GM12878 (cell line): ENCODE measurements around the gene RO60.
"Not testable (repeated sequence)": the region's sequence is repeated elsewhere in the genome, so short reads cannot be mapped to it uniquely, and the experiment has no call there.

Source experiments
- CEBPZ ChIP-seq: fragments of 150-350 bp; IDR thresholded peaks from 2 replicates; pipeline ENCODE4 v1.6.1; 2016; ENCODE audit warnings: low read depth, low read length
- CREB1 ChIP-seq: IDR thresholded peaks from 2 replicates; pipeline ENCODE4 v1.6.1; 2012; ENCODE audit warnings: low read depth, mild to moderate bottlenecking, inconsistent platforms
- E2F8 ChIP-seq: fragments of 450-650 bp; IDR thresholded peaks from 2 replicates; pipeline ENCODE4 v1.6.1; 2018; ENCODE audit warnings: mild to moderate bottlenecking, low read depth, moderate library complexity; ENCODE audit not compliant: partially characterized antibody
- EGR1 ChIP-seq, 2 experiments: IDR thresholded peaks; 1 replicate in 1 of 2; 2 replicates in 1 of 2; pipeline ENCODE4 v1.6.1; 2011 to 2012; ENCODE audit warnings: low read depth in 2 of 2, low read length in 2 of 2, borderline replicate concordance in 1 of 2, mild to moderate bottlenecking in 1 of 2, moderate library complexity in 1 of 2
- GABPA ChIP-seq: IDR thresholded peaks from 2 replicates; pipeline ENCODE4 v1.6.1; 2014; ENCODE audit warnings: antibody characterized with exemption, low read depth, mild to moderate bottlenecking, inconsistent platforms
- KAT2A ChIP-seq: conservative IDR thresholded peaks from 2 replicates; pipeline ENCODE4 v1.6.1; 2011; ENCODE audit warnings: low read depth, low read length; ENCODE audit not compliant: control insufficient read depth
- MXI1 ChIP-seq: fragments of 150-350 bp; IDR thresholded peaks from 2 replicates; pipeline ENCODE4 v1.6.1; 2011; ENCODE audit warnings: low read depth, mild to moderate bottlenecking, inconsistent platforms, low read length, improper control_type of control experiment
- POLR2A ChIP-seq: IDR thresholded peaks from 2 replicates; pipeline ENCODE4 v1.6.1; 2011; ENCODE audit warnings: low read depth, mild to moderate bottlenecking, low read length
- RFX5 ChIP-seq: IDR thresholded peaks from 2 replicates; pipeline ENCODE4 v1.6.1; 2011; ENCODE audit warnings: low read depth, low read length, improper control_type of control experiment
- TAF1 ChIP-seq: IDR thresholded peaks from 2 replicates; pipeline ENCODE4 v1.6.1; 2011; ENCODE audit warnings: mild to moderate bottlenecking, low read depth, low read length, borderline replicate concordance
- ZNF384 ChIP-seq: IDR thresholded peaks from 2 replicates; pipeline ENCODE4 v1.6.1; 2012; ENCODE audit warnings: low read depth, mild to moderate bottlenecking, low read length, improper control_type of control experiment, borderline replicate concordance
- TF ChIP-seq, protein P1 (sequence below), 3 experiments: IDR thresholded peaks in 2 of 3; conservative IDR thresholded peaks in 1 of 3; 2 replicates each; pipeline ENCODE4 v1.5.1; 2011; ENCODE audit warnings: low read depth in 3 of 3, low read length in 3 of 3, mild to moderate bottlenecking in 3 of 3, control low read depth in 2 of 3, moderate library complexity in 2 of 3, inconsistent platforms in 1 of 3, mixed read lengths in 1 of 3; ENCODE audit not compliant: control insufficient read depth in 2 of 3, insufficient read depth in 1 of 3; ENCODE audit errors: extremely low read depth in 1 of 3
- TF ChIP-seq, protein P2 (sequence below): fragments of 450-650 bp; IDR thresholded peaks from 2 replicates; pipeline ENCODE4 v1.6.1; 2016; ENCODE audit warnings: mild to moderate bottlenecking
- TF ChIP-seq, protein P3 (sequence below): IDR thresholded peaks from 2 replicates; pipeline ENCODE4 v1.6.1; 2012; ENCODE audit warnings: mild to moderate bottlenecking, low read depth, low read length

GRCh38 chr1:193032643-193033427, 26.6 kb upstream of the RO60 start:
- TF ChIP-seq, protein P1, sequence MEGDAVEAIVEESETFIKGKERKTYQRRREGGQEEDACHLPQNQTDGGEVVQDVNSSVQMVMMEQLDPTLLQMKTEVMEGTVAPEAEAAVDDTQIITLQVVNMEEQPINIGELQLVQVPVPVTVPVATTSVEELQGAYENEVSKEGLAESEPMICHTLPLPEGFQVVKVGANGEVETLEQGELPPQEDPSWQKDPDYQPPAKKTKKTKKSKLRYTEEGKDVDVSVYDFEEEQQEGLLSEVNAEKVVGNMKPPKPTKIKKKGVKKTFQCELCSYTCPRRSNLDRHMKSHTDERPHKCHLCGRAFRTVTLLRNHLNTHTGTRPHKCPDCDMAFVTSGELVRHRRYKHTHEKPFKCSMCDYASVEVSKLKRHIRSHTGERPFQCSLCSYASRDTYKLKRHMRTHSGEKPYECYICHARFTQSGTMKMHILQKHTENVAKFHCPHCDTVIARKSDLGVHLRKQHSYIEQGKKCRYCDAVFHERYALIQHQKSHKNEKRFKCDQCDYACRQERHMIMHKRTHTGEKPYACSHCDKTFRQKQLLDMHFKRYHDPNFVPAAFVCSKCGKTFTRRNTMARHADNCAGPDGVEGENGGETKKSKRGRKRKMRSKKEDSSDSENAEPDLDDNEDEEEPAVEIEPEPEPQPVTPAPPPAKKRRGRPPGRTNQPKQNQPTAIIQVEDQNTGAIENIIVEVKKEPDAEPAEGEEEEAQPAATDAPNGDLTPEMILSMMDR (IDR thresholded peaks at IDR 0.05 in 2 of 3, conservative IDR thresholded peaks at IDR 0.05 in 1 of 3; ENCODE audit: control insufficient read depth in 2 of 3, extremely low read depth in 1 of 3, insufficient read depth in 1 of 3, low read depth in 3 of 3, low read length in 3 of 3) = not testable (repeated sequence)
- not testable (repeated sequence) for TF ChIP-seq GABPA; KAT2A; CREB1; RFX5; POLR2A; CEBPZ; MXI1; E2F8; EGR1 (IDR thresholded peaks at IDR 0.05; ENCODE audit: borderline replicate concordance in 1 of 2, low read depth in 2 of 2, low read length in 2 of 2); TAF1; ZNF384
- TF ChIP-seq, protein P2, sequence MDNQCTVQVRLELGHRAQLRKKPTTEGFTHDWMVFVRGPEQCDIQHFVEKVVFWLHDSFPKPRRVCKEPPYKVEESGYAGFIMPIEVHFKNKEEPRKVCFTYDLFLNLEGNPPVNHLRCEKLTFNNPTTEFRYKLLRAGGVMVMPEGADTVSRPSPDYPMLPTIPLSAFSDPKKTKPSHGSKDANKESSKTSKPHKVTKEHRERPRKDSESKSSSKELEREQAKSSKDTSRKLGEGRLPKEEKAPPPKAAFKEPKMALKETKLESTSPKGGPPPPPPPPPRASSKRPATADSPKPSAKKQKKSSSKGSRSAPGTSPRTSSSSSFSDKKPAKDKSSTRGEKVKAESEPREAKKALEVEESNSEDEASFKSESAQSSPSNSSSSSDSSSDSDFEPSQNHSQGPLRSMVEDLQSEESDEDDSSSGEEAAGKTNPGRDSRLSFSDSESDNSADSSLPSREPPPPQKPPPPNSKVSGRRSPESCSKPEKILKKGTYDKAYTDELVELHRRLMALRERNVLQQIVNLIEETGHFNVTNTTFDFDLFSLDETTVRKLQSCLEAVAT = not testable (repeated sequence)
- TF ChIP-seq, protein P3, sequence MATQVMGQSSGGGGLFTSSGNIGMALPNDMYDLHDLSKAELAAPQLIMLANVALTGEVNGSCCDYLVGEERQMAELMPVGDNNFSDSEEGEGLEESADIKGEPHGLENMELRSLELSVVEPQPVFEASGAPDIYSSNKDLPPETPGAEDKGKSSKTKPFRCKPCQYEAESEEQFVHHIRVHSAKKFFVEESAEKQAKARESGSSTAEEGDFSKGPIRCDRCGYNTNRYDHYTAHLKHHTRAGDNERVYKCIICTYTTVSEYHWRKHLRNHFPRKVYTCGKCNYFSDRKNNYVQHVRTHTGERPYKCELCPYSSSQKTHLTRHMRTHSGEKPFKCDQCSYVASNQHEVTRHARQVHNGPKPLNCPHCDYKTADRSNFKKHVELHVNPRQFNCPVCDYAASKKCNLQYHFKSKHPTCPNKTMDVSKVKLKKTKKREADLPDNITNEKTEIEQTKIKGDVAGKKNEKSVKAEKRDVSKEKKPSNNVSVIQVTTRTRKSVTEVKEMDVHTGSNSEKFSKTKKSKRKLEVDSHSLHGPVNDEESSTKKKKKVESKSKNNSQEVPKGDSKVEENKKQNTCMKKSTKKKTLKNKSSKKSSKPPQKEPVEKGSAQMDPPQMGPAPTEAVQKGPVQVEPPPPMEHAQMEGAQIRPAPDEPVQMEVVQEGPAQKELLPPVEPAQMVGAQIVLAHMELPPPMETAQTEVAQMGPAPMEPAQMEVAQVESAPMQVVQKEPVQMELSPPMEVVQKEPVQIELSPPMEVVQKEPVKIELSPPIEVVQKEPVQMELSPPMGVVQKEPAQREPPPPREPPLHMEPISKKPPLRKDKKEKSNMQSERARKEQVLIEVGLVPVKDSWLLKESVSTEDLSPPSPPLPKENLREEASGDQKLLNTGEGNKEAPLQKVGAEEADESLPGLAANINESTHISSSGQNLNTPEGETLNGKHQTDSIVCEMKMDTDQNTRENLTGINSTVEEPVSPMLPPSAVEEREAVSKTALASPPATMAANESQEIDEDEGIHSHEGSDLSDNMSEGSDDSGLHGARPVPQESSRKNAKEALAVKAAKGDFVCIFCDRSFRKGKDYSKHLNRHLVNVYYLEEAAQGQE = not testable (repeated sequence)
